Nephron (organoid): ENCODE data around the gene SH3BP2.

Experiments
- H3K27ac Mint-ChIP-seq, 3 experiments: 2 replicates each; pipeline ENCODE4 v1.8.0; 2020; ENCODE audit warnings: mixed read lengths in 3 of 3, mild to moderate bottlenecking in 2 of 3, moderate library complexity in 1 of 3
- H3K27me3 Mint-ChIP-seq: 2 replicates; pipeline ENCODE4 v1.8.0; 2021; ENCODE audit warnings: low read depth, mild to moderate bottlenecking, moderate library complexity, mixed read lengths
- H3K36me3 Mint-ChIP-seq: 2 replicates; pipeline ENCODE4 v1.8.0; 2020; ENCODE audit warnings: low read depth, mixed read lengths
- H3K4me1 Mint-ChIP-seq: 2 replicates; pipeline ENCODE4 v1.8.0; 2020; ENCODE audit warnings: mixed read lengths
- H3K4me3 Mint-ChIP-seq, 3 experiments: 2 replicates each; pipeline ENCODE4 v1.8.0; 2020; ENCODE audit warnings: mild to moderate bottlenecking in 3 of 3, mixed read lengths in 3 of 3, moderate library complexity in 2 of 3
- H3K9me3 Mint-ChIP-seq: 2 replicates; pipeline ENCODE4 v1.8.0; 2020; ENCODE audit warnings: mixed read lengths
- TF ChIP-seq, protein P1 (sequence below), 3 experiments: fragments of 200-600 bp; sonication (generic); IDR thresholded peaks; one replicate each; pipeline ENCODE4 v1.5.0; 2021; ENCODE audit warnings: antibody characterized with exemption in 3 of 3; ENCODE audit not compliant: unreplicated experiment in 3 of 3

The SH3BP2 gene

DNA sequence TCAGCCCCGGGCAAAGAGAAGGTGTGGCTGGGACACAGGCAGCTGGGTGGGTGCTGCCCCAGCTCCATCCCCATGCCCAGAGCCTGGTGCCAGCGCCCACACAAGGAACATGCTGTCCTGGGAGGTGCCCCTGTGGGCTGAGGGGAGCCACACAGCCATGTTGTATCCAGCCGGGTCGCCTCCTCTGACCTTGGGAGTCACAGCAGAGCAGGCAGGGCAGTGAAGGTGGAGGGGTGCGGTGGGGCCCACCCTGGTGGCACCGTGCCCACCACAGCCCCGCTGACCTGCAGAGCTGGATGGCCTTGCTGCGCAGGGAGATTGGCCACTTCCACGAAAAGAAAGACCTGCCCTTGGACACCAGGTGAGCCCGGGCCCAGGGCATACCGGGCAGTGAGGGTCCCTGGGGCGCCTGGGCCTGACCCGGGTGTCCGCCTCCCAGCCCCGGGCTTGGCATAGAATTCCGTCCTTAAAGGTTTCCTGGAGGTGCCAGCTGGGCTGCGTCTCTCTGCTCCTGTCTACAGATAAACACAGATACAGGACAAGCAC lies 32.0 kb downstream of the SH3BP2 start:
- Mint-ChIP-seq H3K27ac (peak overlapping the region in 1 of 3 experiments; percentile 39), H3K4me1 (no peaks in the 10 kb centered on the region), H3K27me3 (no peaks in the 10 kb centered on the region), H3K36me3 (peaks cover 30% of the 10 kb centered on the region), H3K4me3 (no peak overlapping the region), H3K9me3 (no peaks in the 10 kb centered on the region)
- TF ChIP-seq, protein P1, sequence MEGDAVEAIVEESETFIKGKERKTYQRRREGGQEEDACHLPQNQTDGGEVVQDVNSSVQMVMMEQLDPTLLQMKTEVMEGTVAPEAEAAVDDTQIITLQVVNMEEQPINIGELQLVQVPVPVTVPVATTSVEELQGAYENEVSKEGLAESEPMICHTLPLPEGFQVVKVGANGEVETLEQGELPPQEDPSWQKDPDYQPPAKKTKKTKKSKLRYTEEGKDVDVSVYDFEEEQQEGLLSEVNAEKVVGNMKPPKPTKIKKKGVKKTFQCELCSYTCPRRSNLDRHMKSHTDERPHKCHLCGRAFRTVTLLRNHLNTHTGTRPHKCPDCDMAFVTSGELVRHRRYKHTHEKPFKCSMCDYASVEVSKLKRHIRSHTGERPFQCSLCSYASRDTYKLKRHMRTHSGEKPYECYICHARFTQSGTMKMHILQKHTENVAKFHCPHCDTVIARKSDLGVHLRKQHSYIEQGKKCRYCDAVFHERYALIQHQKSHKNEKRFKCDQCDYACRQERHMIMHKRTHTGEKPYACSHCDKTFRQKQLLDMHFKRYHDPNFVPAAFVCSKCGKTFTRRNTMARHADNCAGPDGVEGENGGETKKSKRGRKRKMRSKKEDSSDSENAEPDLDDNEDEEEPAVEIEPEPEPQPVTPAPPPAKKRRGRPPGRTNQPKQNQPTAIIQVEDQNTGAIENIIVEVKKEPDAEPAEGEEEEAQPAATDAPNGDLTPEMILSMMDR (IDR thresholded peaks at IDR 0.05; ENCODE audit: unreplicated experiment in 3 of 3), result no peak

DNA sequence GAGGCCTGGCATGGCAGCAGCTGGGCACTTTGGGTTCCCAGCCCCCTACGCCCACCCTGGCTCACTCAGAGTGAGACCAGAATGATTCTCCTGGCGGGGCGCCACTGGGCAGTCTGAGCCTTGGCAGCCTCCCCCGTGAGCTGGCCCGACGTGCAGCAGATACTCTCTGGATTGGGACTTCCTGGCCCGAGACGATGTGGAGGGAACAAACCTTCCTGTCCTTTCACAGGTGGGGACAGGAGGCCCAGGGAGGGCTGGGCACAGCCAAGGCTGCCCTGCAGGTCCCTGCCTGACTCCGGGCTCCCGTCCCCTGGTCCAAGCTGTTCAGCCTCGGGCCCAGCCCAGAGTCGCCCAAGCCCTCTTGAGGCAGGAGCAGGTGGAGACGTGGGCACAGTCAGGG lies 32.9 kb downstream of the SH3BP2 start:
- TF ChIP-seq, protein P1 (IDR thresholded peaks at IDR 0.05; ENCODE audit: unreplicated experiment in 3 of 3), result no peak
- H3K27ac Mint-ChIP-seq, result no peak overlapping the region
- H3K4me3 Mint-ChIP-seq, result no peak overlapping the region
- peaks cover 30% of the 10 kb centered on the region for H3K36me3 Mint-ChIP-seq
- no peaks in the 10 kb centered on the region for H3K9me3 Mint-ChIP-seq
- H3K27me3 Mint-ChIP-seq, result no peaks in the 10 kb centered on the region
- H3K4me1 Mint-ChIP-seq, result no peaks in the 10 kb centered on the region

DNA sequence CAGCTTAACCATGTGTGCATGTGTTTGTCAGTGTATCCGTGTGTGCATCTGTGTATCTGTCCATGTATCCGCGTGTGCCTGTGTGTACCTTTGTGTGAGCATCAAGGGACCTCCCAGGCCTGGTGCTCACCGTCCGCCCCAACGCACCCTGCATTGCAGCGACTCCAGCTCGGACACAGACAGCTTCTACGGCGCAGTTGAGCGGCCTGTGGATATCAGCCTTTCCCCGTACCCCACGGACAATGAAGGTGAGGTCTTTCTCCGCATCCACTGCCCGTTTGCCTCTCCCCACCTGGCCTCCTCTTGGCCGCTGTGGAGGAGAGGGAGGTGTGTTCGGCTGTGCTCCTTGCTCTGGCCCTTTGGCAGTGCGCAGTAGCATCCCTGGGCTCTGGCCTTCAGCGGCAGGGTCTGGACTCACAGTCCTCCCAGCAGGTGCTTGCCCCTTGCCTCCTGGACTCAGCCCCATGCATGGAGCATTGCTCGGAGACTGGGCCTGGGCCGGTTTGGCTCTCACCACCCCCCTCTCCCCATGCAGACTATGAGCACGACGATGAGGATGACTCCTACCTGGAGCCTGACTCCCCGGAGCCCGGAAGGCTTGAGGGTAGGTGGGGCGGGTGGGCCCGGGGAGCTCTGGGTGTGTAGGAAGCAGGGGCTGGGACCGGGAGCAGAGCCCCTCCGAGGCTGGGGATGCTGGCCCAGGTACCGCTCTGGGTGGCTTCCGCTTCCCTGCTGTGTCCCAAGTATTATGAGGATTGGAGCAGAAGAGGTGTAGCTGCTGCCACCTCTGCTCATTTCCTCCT lies 34.4 kb downstream of the SH3BP2 start:
- Mint-ChIP-seq H3K36me3 (peaks cover 31% of the 10 kb centered on the region), H3K4me3 (no peak overlapping the region), H3K27ac (no peak overlapping the region), H3K9me3 (no peaks in the 10 kb centered on the region), H3K4me1 (no peaks in the 10 kb centered on the region), H3K27me3 (no peaks in the 10 kb centered on the region)
- TF ChIP-seq, protein P1 (IDR thresholded peaks at IDR 0.05; ENCODE audit: unreplicated experiment in 3 of 3), result no peak

DNA sequence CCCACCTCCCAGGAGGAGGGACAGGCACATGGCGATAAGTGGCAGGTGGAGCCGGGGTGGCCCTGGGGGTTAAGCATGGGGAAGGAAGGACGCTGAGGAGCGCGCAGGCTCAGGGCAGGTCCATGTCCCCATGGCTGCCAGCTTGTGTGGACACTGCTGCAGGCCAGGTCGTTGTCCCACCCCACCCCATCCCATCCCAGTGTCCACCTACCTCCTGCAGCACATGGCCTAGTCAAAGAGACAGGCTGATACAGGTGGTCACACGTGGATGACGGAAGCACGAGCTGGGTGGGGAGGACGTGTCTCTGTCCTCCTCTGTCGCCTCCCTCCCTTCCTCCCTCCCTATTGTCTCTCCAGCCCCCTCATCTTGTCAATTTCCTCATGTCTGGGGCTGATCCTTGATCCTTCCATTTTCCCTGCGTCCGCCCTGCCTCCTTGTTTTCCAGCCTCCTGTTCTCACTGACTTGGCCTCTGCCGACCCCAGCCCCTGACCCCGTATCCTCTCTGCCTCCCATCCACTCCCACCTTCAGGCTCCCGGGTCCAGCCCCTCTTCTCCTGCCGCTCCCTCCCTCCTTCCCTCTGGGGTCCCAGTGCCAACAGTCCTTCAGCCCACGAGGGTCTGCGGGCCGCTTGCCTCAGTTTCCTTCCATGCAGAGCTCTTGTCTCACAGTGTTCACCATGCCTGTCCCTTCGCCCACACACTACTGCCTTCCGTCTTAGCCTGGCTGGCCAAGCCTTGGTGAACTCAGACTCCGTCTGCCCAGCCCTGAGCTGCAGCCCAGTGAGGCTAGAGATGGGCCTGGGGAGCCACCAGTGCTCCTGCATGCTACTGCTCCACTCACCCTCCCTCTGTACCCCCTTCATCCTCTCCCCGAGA lies 35.2 kb downstream of the SH3BP2 start:
- Mint-ChIP-seq H3K36me3 (peaks cover 30% of the 10 kb centered on the region), H3K9me3 (no peaks in the 10 kb centered on the region), H3K4me1 (no peaks in the 10 kb centered on the region), H3K27ac (no peak overlapping the region), H3K4me3 (no peak overlapping the region), H3K27me3 (no peaks in the 10 kb centered on the region)
- TF ChIP-seq, protein P1 (IDR thresholded peaks at IDR 0.05; ENCODE audit: unreplicated experiment in 3 of 3), result no peak

DNA sequence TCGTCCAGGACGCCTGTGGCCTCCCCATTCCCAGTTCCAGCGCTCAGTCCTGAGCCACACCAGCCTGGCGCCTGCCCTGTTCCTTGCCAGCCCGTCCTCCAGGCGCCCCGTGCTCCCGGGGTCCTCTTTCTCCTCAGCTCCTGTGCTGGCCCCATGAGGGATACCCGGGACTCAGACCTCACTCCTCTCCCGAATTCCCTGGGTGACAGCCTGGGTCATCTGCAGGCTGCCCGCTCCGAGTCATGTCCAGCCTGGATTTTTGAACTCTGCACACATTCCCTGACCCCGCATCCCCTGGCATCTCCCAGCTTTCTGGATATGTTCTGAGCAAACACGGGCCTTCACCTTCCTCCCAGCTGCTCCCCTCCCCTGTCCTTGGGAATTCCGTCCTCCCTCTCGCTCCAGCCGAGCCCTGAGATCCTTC lies 35.9 kb downstream of the SH3BP2 start:
- Mint-ChIP-seq H3K4me1 (no peaks in the 10 kb centered on the region), H3K9me3 (no peaks in the 10 kb centered on the region), H3K27me3 (no peaks in the 10 kb centered on the region), H3K36me3 (peaks cover 30% of the 10 kb centered on the region), H3K27ac (no peak overlapping the region), H3K4me3 (no peak overlapping the region)
- TF ChIP-seq, protein P1 (IDR thresholded peaks at IDR 0.05; ENCODE audit: unreplicated experiment in 3 of 3), result no peak
